Testis (tissue), 2 donors: Measurements from ENCODE around the gene FARS2.

Source experiments
- CTCF ChIP-seq, 3 experiments: fragments of 450-650 bp in 2 of 3; fragments of 200-600 bp in 1 of 3; sonication (generic) in 1 of 3; IDR thresholded peaks; one replicate each; pipeline ENCODE4 v1.5.1; 2016 to 2019; ENCODE audit warnings: antibody characterized with exemption in 3 of 3, mild to moderate bottlenecking in 2 of 3, moderate library complexity in 1 of 3
- POLR2A ChIP-seq: fragments of 450-650 bp; IDR thresholded peaks from one replicate; pipeline ENCODE4 v1.6.1; 2017; ENCODE audit warnings: antibody characterized with exemption, mild to moderate bottlenecking, moderate library complexity

GRCh38 chr6:5378331-5378730, 117.0 kb downstream of the FARS2 start:
- TF ChIP-seq CTCF (IDR thresholded peaks at IDR 0.05) (no peak), POLR2A (no peak)
